HepG2 (cell line): ENCODE measurements around the gene MED13L. TPM values are rescaled to one million over a fixed set of nuclear protein-coding genes. Genes with fewer than 3 reads are reported as not detected.

Experiments used
- ATAC-seq: fragments of 200-7000 bp; cut with Tn5 transposase; 3 replicates; pipeline ENCODE4 v1.9.1; 2020; ENCODE audit warnings: mild to moderate bottlenecking, moderate library complexity
- BruUV-seq: library from RNA; stranded (reverse); fragments of 400-500 nt; replicated peaks from 2 replicates; lab custom pipeline; 2021; lab: Mats Ljungman, UMichigan
- CTCF ChIA-PET: fragments of 300-600 bp; formaldehyde crosslinking; extraction: SDS; loops from one replicate; lab custom pipeline; 2021; ENCODE audit warnings: low total read pairs, inconsistent platforms, low intra/inter-chr PET ratio; lab: Yijun Ruan, JAX
- POLR2A ChIA-PET: fragments of 350-600 bp; sonication (Branson Sonifier 250); formaldehyde crosslinking; loops from one replicate; lab custom pipeline; 2020; ENCODE audit warnings: antibody characterized with exemption, inconsistent platforms; lab: Yijun Ruan, JAX
- DNase-seq: peaks from one replicate; pipeline ENCODE4 v3.0.0-alpha.2; 2015; ENCODE audit warnings: low spot score
- FAIRE-seq: peaks from 3 replicates; lab custom pipeline; 2011; peaks lifted over from hg19 to GRCh38; lab: Jason Lieb, UNC
- H2AFZ ChIP-seq: one replicate; pipeline ENCODE4 v1.6.1; 2011; ENCODE audit warnings: low read length, inconsistent platforms
- H3K27ac ChIP-seq: fragments of 300-600 bp; 3 replicates; pipeline ENCODE4 v1.8.0; 2011; ENCODE audit warnings: mixed run types, mild to moderate bottlenecking, mixed read lengths, low read length, inconsistent platforms; ENCODE audit not compliant: insufficient read depth; ENCODE audit errors: extremely low read length
- H3K27me3 ChIP-seq, 2 experiments: fragments of 200-600 bp in 1 of 2; 2 replicates in 1 of 2; 3 replicates in 1 of 2; pipeline versions ENCODE4 v1.6.0 to v1.8.0; 2011; ENCODE audit warnings: low read length in 2 of 2, mild to moderate bottlenecking in 2 of 2, moderate library complexity in 2 of 2, inconsistent platforms in 1 of 2; ENCODE audit not compliant: insufficient read depth in 2 of 2, control insufficient read depth in 1 of 2
- H3K36me3 ChIP-seq, 2 experiments: fragments of 200-600 bp in 1 of 2; replicated peaks in 1 of 2; 2 replicates in 1 of 2; 3 replicates in 1 of 2; pipeline versions ENCODE4 v1.5.1 to v1.8.0; 2011; ENCODE audit warnings: low read length in 2 of 2, inconsistent platforms in 1 of 2; ENCODE audit not compliant: insufficient read depth in 2 of 2, control insufficient read depth in 1 of 2
- H3K4me1 ChIP-seq: 2 replicates; pipeline ENCODE4 v1.5.1; 2012; ENCODE audit warnings: low read length, inconsistent platforms; ENCODE audit not compliant: insufficient read depth
- H3K4me2 ChIP-seq: 2 replicates; pipeline ENCODE4 v1.6.0; 2011; ENCODE audit warnings: low read depth, low read length, inconsistent platforms
- H3K4me3 ChIP-seq, 3 experiments: fragments of 200-600 bp in 1 of 3; sonication (generic), shearing (Covaris generic) in 1 of 3; replicated peaks in 1 of 3; 2 replicates each; pipeline ENCODE4 v1.5.1; 2011 to 2016; ENCODE audit warnings: low read length in 3 of 3, inconsistent platforms in 2 of 3, low read depth in 2 of 3, mild to moderate bottlenecking in 2 of 3, control low read depth in 1 of 3, mixed read lengths in 1 of 3; ENCODE audit not compliant: insufficient read depth in 1 of 3
- H3K79me2 ChIP-seq: one replicate; pipeline ENCODE4 v1.6.1; 2011; ENCODE audit warnings: low read length, inconsistent platforms; ENCODE audit not compliant: insufficient read depth
- H3K9ac ChIP-seq: 2 replicates; pipeline ENCODE4 v1.6.0; 2011; ENCODE audit warnings: mild to moderate bottlenecking, low read depth, low read length, inconsistent platforms; ENCODE audit not compliant: insufficient read depth
- H3K9me3 ChIP-seq: 2 replicates; pipeline ENCODE4 v1.5.1; 2012; ENCODE audit warnings: mild to moderate bottlenecking, low read length
- H4K20me1 ChIP-seq: 2 replicates; pipeline ENCODE4 v1.6.0; 2011; ENCODE audit warnings: inconsistent platforms, mild to moderate bottlenecking, low read length, moderate library complexity; ENCODE audit not compliant: insufficient read depth
- CEBPG ChIP-seq: IDR thresholded peaks from 2 replicates; pipeline ENCODE4 v1.6.1; 2016
- FOXO1 ChIP-seq: sonication (generic); formaldehyde crosslinking; IDR thresholded peaks from 2 replicates; pipeline ENCODE4 v1.4.0; 2020; ENCODE audit warnings: missing genetic modification reagents
- HDAC1 ChIP-seq: sonication (generic); formaldehyde crosslinking; IDR thresholded peaks from 2 replicates; pipeline ENCODE4 v1.5.1; 2020; ENCODE audit warnings: mild to moderate bottlenecking, missing genetic modification reagents
- PPARG ChIP-seq: conservative IDR thresholded peaks from 2 replicates; pipeline ENCODE4 v1.6.1; 2016; ENCODE audit warnings: missing biosample characterization, missing genetic modification reagents
- SOX13 ChIP-seq, 3 experiments: fragments of 450-650 bp in 1 of 3; sonication (generic) in 1 of 3; formaldehyde crosslinking in 1 of 3; IDR thresholded peaks in 2 of 3; conservative IDR thresholded peaks in 1 of 3; 2 replicates each; pipeline versions ENCODE4 v1.5.0 to v1.6.1; 2016 to 2020; ENCODE audit warnings: antibody characterized with exemption in 1 of 3, mild to moderate bottlenecking in 1 of 3, missing compliant biosample characterization in 1 of 3, missing genetic modification reagents in 1 of 3, moderate library complexity in 1 of 3
- ZFP36L1 ChIP-seq: sonication (generic); formaldehyde crosslinking; IDR thresholded peaks from 2 replicates; pipeline ENCODE4 v1.8.0; 2022; ENCODE audit warnings: mild to moderate bottlenecking, missing genetic modification reagents, moderate library complexity
- ZNF33B ChIP-seq: sonication (generic); formaldehyde crosslinking; IDR thresholded peaks from 2 replicates; pipeline ENCODE4 v1.5.1; 2020; ENCODE audit warnings: mild to moderate bottlenecking, missing genetic modification reagents
- ZNF430 ChIP-seq: sonication (generic); formaldehyde crosslinking; IDR thresholded peaks from 2 replicates; pipeline ENCODE4 v1.9.0; 2021; ENCODE audit warnings: mild to moderate bottlenecking, missing genetic modification reagents
- ZNF660 ChIP-seq: sonication (generic); formaldehyde crosslinking; IDR thresholded peaks from 2 replicates; pipeline ENCODE4 v1.5.1; 2020; ENCODE audit warnings: mild to moderate bottlenecking, low read depth, missing genetic modification reagents, borderline replicate concordance
- ZNF709 ChIP-seq: sonication (generic); formaldehyde crosslinking; IDR thresholded peaks from 2 replicates; pipeline ENCODE4 v1.5.0; 2020; ENCODE audit warnings: mild to moderate bottlenecking, missing genetic modification reagents
- ZNF780A ChIP-seq: sonication (generic); formaldehyde crosslinking; IDR thresholded peaks from 2 replicates; pipeline ENCODE4 v1.8.0; 2022; ENCODE audit warnings: mild to moderate bottlenecking, missing genetic modification reagents, moderate library complexity
- ZNF879 ChIP-seq: sonication (generic); formaldehyde crosslinking; IDR thresholded peaks from 2 replicates; pipeline ENCODE4 v1.8.1; 2023; ENCODE audit warnings: missing genetic modification reagents
- WGBS: methylation state at CpG from one replicate; pipeline ENCODE4 v1.1.6; 2017; ENCODE audit warnings: low lambda C conversion rate; 5-methylcytosine and 5-hydroxymethylcytosine counted together
- in situ Hi-C: cut with HindIII; loops from 2 replicates; pipeline ENCODE4 v1.10.0; 2017; ENCODE audit warnings: low pct_unique_long_range_greater_than_20kb; ENCODE audit not compliant: extremely low pct_ligation_motif_present
- intact Hi-C: fragments of 100-400 bp; cut with micrococcal nuclease; formaldehyde crosslinking; loops from one replicate; pipeline ENCODE4 v1.10.0; 2022; ENCODE audit not compliant: unreplicated experiment
- polyA plus RNA-seq, 8 experiments: library from polyadenylated mRNA; depleted of rRNA in 3 of 8; stranded (reverse) in 7 of 8; unstranded in 1 of 8; fragments of >200 nt; fragmentation: Illumina TruSeq in 4 of 8; extraction: Trizol in 4 of 8; gene quantifications; 2 replicates each; pipeline versions ENCODE4 v1.2.1 to v1.2.3, GENCODE V29; 2011 to 2016; ENCODE audit warnings: low read depth in 4 of 8, missing spikeins in 1 of 8, mixed read lengths in 1 of 8; ENCODE audit not compliant: insufficient read depth in 1 of 8
- total RNA-seq, 5 experiments: library from RNA; depleted of rRNA; stranded (reverse); fragments of >200 nt; fragmentation: Illumina TruSeq; extraction: Trizol; gene quantifications; 2 replicates each; pipeline ENCODE4 v1.2.3, GENCODE V29; 2016; ENCODE audit warnings: low read depth in 1 of 5
- TF ChIP-seq, protein P1 (sequence below): sonication (generic); IDR thresholded peaks from 2 replicates; pipeline ENCODE4 v1.6.1; 2016; ENCODE audit warnings: low read depth, borderline replicate concordance
- TF ChIP-seq, protein P2 (sequence below): sonication (generic); formaldehyde crosslinking; IDR thresholded peaks from 2 replicates; pipeline ENCODE4 v1.9.0; 2021; ENCODE audit warnings: missing genetic modification reagents, borderline replicate concordance

Gene MED13L
- total and polyA plus RNA-seq, 2 of the 13 experiments (the other 11 are each of a cell fraction or from before 2014, with no cell fraction given): 24.8 to 38.9 TPM

DNA sequence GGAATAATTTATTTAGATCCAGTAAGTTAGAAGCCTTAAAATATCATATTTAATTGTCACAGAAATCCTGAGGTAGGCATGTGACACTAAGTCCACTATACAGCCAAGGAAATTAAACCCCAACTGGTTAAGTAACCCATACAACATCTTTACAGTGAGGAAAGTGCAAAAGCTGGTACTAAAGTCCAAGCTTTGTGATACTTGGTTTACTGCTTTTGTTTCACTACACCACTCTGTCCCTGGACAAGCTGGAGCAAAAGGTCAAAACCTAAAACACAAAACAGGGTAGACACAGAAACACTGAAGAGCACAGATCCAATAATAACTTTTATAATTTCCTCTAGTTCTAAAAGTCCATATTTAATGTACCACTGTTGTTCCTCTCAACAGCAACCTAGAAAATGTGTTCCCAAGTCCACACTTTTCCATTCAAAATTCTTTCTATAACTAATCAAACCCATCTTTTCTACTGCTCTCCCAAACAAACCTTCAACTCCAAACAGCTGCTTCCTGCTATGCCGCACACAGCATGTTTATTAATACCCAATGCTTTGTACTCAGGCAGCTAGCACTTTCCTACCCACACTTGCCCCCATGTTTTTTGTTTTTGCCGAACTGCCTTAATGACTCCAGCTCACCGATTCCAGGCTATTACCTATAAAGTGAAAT is 90.9 kb downstream of the MED13L start (continued):
- TF ChIP-seq, protein P1, sequence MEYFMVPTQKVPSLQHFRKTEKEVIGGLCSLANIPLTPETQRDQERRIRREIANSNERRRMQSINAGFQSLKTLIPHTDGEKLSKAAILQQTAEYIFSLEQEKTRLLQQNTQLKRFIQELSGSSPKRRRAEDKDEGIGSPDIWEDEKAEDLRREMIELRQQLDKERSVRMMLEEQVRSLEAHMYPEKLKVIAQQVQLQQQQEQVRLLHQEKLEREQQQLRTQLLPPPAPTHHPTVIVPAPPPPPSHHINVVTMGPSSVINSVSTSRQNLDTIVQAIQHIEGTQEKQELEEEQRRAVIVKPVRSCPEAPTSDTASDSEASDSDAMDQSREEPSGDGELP: peak; percentile 61; the same call in 1 of the 2 replicates
- TF ChIP-seq SOX13 (IDR thresholded peaks at IDR 0.05) (no peak), SOX13 (CRISPR knock-in tag; conservative IDR thresholded peaks at IDR 0.05 in 1 of 2, IDR thresholded peaks at IDR 0.05 in 1 of 2) (peak in 1 of 2 experiments; percentile 73; a peak in 2 of 4 replicates), CEBPG (0 out of 2 replicates have a peak, but pooled peaks have one; percentile 13), FOXO1 (CRISPR knock-in tag) (no peak), ZNF780A (CRISPR knock-in tag) (no peak)

DNA sequence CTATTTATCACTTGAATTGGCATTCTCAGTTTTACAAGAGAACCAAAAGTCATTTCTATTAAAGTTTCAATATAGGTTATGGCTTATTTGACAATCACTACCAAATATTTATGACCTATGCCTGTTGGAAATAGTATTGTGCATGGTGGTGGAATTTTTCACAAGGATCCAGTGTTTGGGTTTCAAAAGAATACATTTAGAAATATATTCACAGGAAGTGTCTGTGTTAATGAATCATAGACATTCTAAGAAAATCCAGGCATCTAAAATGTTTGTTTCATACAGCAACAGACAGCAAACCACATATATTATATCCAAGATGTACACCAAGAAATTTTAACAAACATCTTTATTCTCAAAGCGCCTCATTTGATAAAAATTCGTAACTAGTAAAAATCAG is 92.7 kb downstream of the MED13L start:
- in situ Hi-C loops: no loop called here
- no peak overlapping the region for H2AFZ ChIP-seq
- H3K9me3 ChIP-seq: no peaks in the 10 kb centered on the region
- no TSS peak for BruUV-seq
- no peak overlapping the region for H3K27ac ChIP-seq
- H3K9ac ChIP-seq: no peak overlapping the region
- peaks cover 52% of the 10 kb centered on the region for H3K79me2 ChIP-seq
- H3K4me2 ChIP-seq: no peak overlapping the region
- no peaks in the 10 kb centered on the region for H3K36me3 ChIP-seq
- no peaks in the 10 kb centered on the region for H3K27me3 ChIP-seq
- no peak overlapping the region for H3K4me3 ChIP-seq
- DNase-seq (no peak), ATAC-seq (no peak), FAIRE-seq (no peak)
- POLR2A ChIA-PET: no interaction called here
- intact Hi-C loops: no loop called here
- H4K20me1 ChIP-seq: peaks cover 9% of the 10 kb centered on the region; the same call in 1 of the 2 replicates
- CTCF ChIA-PET: no interaction called here
- WGBS: 99% methylated on average over 2 of the region's 2 CpGs
- peaks cover 75% of the 10 kb centered on the region for H3K4me1 ChIP-seq
- TF ChIP-seq PPARG (CRISPR knock-in tag) (no peak), HDAC1 (CRISPR knock-in tag) (no peak), ZNF660 (CRISPR knock-in tag) (no peak), ZNF430 (CRISPR knock-in tag) (no peak), ZNF879 (CRISPR knock-in tag) (no peak), ZFP36L1 (no peak), ZNF709 (no peak), ZNF33B (CRISPR knock-in tag) (no peak)
- TF ChIP-seq, protein P2, sequence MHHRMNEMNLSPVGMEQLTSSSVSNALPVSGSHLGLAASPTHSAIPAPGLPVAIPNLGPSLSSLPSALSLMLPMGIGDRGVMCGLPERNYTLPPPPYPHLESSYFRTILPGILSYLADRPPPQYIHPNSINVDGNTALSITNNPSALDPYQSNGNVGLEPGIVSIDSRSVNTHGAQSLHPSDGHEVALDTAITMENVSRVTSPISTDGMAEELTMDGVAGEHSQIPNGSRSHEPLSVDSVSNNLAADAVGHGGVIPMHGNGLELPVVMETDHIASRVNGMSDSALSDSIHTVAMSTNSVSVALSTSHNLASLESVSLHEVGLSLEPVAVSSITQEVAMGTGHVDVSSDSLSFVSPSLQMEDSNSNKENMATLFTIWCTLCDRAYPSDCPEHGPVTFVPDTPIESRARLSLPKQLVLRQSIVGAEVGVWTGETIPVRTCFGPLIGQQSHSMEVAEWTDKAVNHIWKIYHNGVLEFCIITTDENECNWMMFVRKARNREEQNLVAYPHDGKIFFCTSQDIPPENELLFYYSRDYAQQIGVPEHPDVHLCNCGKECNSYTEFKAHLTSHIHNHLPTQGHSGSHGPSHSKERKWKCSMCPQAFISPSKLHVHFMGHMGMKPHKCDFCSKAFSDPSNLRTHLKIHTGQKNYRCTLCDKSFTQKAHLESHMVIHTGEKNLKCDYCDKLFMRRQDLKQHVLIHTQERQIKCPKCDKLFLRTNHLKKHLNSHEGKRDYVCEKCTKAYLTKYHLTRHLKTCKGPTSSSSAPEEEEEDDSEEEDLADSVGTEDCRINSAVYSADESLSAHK (CRISPR knock-in tag): no peak
